Upper lobe of left lung (tissue), 4 donors: ENCODE measurements around the gene GRM3.

Experiments used
- POLR2A ChIP-seq, 4 donors: fragments of 450-650 bp; IDR thresholded peaks; one replicate each; pipeline ENCODE4 v1.5.1; 2016 to 2017; ENCODE audit warnings: antibody characterized with exemption in 4 of 4, mild to moderate bottlenecking in 2 of 4
- POLR2AphosphoS5 ChIP-seq, 2 donors: sonication (generic); formaldehyde crosslinking; IDR thresholded peaks; one replicate each; pipeline ENCODE4 v1.5.1; 2017; ENCODE audit warnings: antibody characterized with exemption in 2 of 2
- TF ChIP-seq, protein P1 (sequence below), 6 experiments: fragments of 450-650 bp in 4 of 6; fragments of 200-600 bp in 2 of 6; sonication (generic) in 2 of 6; IDR thresholded peaks; one replicate each; pipeline ENCODE4 v1.5.1; 2016 to 2019; ENCODE audit warnings: antibody characterized with exemption in 6 of 6

DNA sequence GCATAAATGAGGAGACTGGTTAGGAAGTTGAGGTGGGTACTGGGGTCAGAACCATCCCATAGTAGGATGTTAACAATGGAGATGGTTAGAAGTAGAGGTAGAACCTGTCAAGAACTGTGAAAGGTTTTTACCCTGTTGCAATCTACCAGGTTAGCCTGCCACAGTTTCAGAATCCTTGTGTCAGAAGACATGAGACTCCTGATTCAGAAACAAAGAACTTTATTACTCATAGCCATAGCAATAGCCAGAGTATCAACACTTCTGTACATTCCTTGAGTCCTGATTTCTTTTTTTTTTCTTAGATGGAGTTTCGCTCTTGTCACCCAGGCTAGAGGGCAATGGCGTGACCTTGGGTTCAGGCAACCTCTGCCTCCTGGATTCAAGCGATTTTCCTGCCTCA, 200.9 kb downstream of the GRM3 start:
- TF ChIP-seq, protein P1, sequence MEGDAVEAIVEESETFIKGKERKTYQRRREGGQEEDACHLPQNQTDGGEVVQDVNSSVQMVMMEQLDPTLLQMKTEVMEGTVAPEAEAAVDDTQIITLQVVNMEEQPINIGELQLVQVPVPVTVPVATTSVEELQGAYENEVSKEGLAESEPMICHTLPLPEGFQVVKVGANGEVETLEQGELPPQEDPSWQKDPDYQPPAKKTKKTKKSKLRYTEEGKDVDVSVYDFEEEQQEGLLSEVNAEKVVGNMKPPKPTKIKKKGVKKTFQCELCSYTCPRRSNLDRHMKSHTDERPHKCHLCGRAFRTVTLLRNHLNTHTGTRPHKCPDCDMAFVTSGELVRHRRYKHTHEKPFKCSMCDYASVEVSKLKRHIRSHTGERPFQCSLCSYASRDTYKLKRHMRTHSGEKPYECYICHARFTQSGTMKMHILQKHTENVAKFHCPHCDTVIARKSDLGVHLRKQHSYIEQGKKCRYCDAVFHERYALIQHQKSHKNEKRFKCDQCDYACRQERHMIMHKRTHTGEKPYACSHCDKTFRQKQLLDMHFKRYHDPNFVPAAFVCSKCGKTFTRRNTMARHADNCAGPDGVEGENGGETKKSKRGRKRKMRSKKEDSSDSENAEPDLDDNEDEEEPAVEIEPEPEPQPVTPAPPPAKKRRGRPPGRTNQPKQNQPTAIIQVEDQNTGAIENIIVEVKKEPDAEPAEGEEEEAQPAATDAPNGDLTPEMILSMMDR (IDR thresholded peaks at IDR 0.05) = no peak
- TF ChIP-seq POLR2AphosphoS5 (IDR thresholded peaks at IDR 0.05) (no peak), POLR2A (IDR thresholded peaks at IDR 0.05) (no peak)
